Lung (tissue), 12 donors: ENCODE results near the gene CD163. TPM values are rescaled to one million over a fixed set of nuclear protein-coding genes. Genes with fewer than 3 reads are reported as not detected.
"Not testable (repeated sequence)": the region's sequence is repeated elsewhere in the genome, so short reads cannot be mapped to it uniquely, and the experiment has no call there.

Experiments used
- ATAC-seq: fragments of 200-7000 bp; cut with Tn5 transposase; one replicate; pipeline ENCODE4 v1.9.1; 2020; ENCODE audit warnings: moderate number of reproducible peaks; ENCODE audit not compliant: insufficient read depth, low FRiP score
- DNase-seq, 3 donors: peaks; one replicate each; pipeline ENCODE4 v3.0.0-alpha.2; 2013 to 2017
- H3K27ac ChIP-seq, 2 donors: one replicate each; pipeline ENCODE4 v1.5.1; 2013; ENCODE audit warnings: mild to moderate bottlenecking in 2 of 2, moderate library complexity in 2 of 2, control low read depth in 1 of 2, inconsistent platforms in 1 of 2, low read depth in 1 of 2, low read length in 1 of 2
- H3K27me3 ChIP-seq, 3 donors: one replicate each; pipeline ENCODE4 v1.5.1; 2013; ENCODE audit warnings: low read length in 2 of 3; ENCODE audit not compliant: control insufficient read depth in 3 of 3, insufficient read depth in 3 of 3
- H3K36me3 ChIP-seq, 4 donors: one replicate each; pipeline ENCODE4 v1.5.1; 2013; ENCODE audit warnings: low read length in 4 of 4, mild to moderate bottlenecking in 1 of 4, moderate library complexity in 1 of 4; ENCODE audit not compliant: control insufficient read depth in 4 of 4, insufficient read depth in 4 of 4
- H3K4me1 ChIP-seq, 5 donors: one replicate each; pipeline ENCODE4 v1.5.1; 2013; ENCODE audit warnings: low read length in 5 of 5, mild to moderate bottlenecking in 2 of 5, moderate library complexity in 1 of 5; ENCODE audit not compliant: control insufficient read depth in 5 of 5, insufficient read depth in 5 of 5
- H3K4me3 ChIP-seq: one replicate; pipeline ENCODE4 v1.5.1; 2013; ENCODE audit warnings: mild to moderate bottlenecking, control low read depth, moderate library complexity
- H3K9ac ChIP-seq, 2 donors: one replicate each; pipeline ENCODE4 v1.5.1; 2013; ENCODE audit warnings: low read length in 2 of 2, control low read depth in 1 of 2; ENCODE audit not compliant: insufficient read depth in 1 of 2
- H3K9me3 ChIP-seq, 4 donors: one replicate each; pipeline ENCODE4 v1.5.1; 2013; ENCODE audit warnings: low read length in 3 of 4, mild to moderate bottlenecking in 1 of 4, moderate library complexity in 1 of 4; ENCODE audit not compliant: control insufficient read depth in 4 of 4, insufficient read depth in 3 of 4
- CTCF ChIP-seq: IDR thresholded peaks from 2 replicates; pipeline ENCODE4 v1.5.1; 2012; ENCODE audit warnings: mild to moderate bottlenecking; ENCODE audit errors: control extremely low read depth, extremely low read depth
- WGBS, 2 donors: extraction: QIAGEN DNeasy Blood & Tissue Kit; methylation state at CpG; one replicate each; pipeline ENCODE4 v1.1.7; 2013; 5-methylcytosine and 5-hydroxymethylcytosine counted together
- polyA plus RNA-seq, 2 donors: library from polyadenylated mRNA; stranded (reverse); fragments of 200-250 nt; gene quantifications; one replicate each; pipeline ENCODE4 v1.2.1, GENCODE V29; 2013
- total RNA-seq, 2 donors: library from RNA; depleted of rRNA in 1 of 2; stranded (reverse); fragments of >200 nt in 1 of 2; gene quantifications; one replicate each; pipeline ENCODE4 v1.2.1, GENCODE V29; 2014 to 2021
- donor health status: control.
- donor health status: control.
- donor health status: Bipolar disorder and iron deficiency.
- donor health status: healthy.
- donor health status: DM: yes; HTN: yes; CAD: no.

CD163 gene
- total and polyA plus RNA-seq, 4 donors, result 41.5 to 1,601 (median 348) TPM

DNA sequence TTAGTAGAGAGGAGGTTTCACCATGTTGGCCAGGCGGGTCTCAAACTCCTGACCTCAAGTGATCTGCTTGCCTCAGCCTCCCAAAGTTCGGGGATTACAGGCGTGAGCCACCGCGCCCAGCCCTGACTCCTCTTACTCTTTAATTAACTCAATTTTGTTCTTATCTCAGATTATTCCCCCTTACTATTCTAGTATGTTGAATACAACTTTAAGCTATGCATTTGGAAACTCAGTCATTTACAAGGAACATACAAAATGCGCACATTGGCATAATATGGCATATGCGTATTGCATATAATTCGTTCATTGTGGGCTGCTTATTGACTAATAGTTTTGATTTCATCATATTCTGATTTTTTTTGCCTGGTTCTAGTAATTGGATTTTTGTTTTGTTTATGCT, 10.8 kb upstream of the CD163 start:
- TF ChIP-seq CTCF, result no peak
- Histone ChIP-seq H3K36me3 (no peaks in the 10 kb centered on the region), H3K9ac (no peak overlapping the region), H3K4me3 (no peak overlapping the region), H3K4me1 (no peaks in the 10 kb centered on the region), H3K27me3 (no peaks in the 10 kb centered on the region), H3K27ac (no peak overlapping the region), H3K9me3 (peaks cover 0 to 4% (median 0%) of the 10 kb centered on the region in 4 donors)
- DNase-seq (no peak), ATAC-seq (no peak)
- 86 to 91% methylated on average over 8 of the region's 8 CpGs for WGBS, 2 donors

DNA sequence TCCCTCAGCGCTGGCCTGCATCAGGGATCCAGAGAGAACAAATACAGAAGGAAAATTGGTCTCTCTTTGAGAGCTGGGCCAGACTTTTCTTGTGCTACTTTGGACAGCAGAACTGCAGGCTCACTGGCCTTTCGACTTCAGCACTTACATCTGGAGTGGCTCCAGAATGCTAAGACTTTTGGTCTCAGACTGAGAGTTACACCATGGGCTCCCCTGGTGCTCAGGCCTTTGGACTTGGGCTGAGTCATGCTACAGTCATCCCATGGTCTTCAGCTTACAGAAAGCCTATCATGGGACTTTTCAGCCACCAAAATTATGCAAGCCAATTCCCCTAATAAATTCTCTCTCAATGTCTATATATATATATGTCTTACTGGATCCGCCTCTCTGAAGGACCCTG, 9.0 kb upstream of the CD163 start:
- H3K36me3 ChIP-seq, result no peaks in the 10 kb centered on the region
- 65 to 80% methylated on average over 3 of the region's 3 CpGs for whole genome bisulfite sequencing, 2 donors
- ATAC-seq, result peak; percentile 75
- no peak overlapping the region for H3K27ac ChIP-seq
- no peak for TF ChIP-seq CTCF
- no peaks in the 10 kb centered on the region for H3K4me1 ChIP-seq
- peaks cover 0 to 4% (median 0%) of the 10 kb centered on the region in 4 donors for H3K9me3 ChIP-seq
- H3K4me3 ChIP-seq, result no peak overlapping the region
- no peaks in the 10 kb centered on the region for H3K27me3 ChIP-seq
- peak in 1 of 3 donors; percentile 18 for DNase-seq
- no peak overlapping the region for H3K9ac ChIP-seq

GRCh38 chr12:7509793-7510470, 6.4 kb upstream of the CD163 start:
- H3K9me3 ChIP-seq, H3K27ac ChIP-seq, H3K27me3 ChIP-seq, DNase-seq, H3K4me1 ChIP-seq, ATAC-seq, H3K36me3 ChIP-seq, H3K9ac ChIP-seq, H3K4me3 ChIP-seq: not testable (repeated sequence)
- WGBS, 2 donors, result 88 to 91% methylated on average over 14 of the region's 14 CpGs

GRCh38 chr12:7502612-7503011, 965 bp downstream of the CD163 start:
- no peak for ATAC-seq
- no peak overlapping the region for H3K4me3 ChIP-seq

More at GRCh38 chr12:7502612-7503011, 965 bp downstream of the CD163 start:
- no peaks in the 10 kb centered on the region for H3K9me3 ChIP-seq
- no peaks in the 10 kb centered on the region for H3K27me3 ChIP-seq
- H3K27ac ChIP-seq, result peak overlapping the region in 1 of 2 donors; percentile 16
- no peak for DNase-seq
- H3K36me3 ChIP-seq, result no peaks in the 10 kb centered on the region
- H3K9ac ChIP-seq, result no peak overlapping the region
- no peaks in the 10 kb centered on the region for H3K4me1 ChIP-seq
- TF ChIP-seq CTCF, result no peak
- 82 to 88% methylated on average over 3 of the region's 3 CpGs for WGBS, 2 donors
